ENCODE results near the gene ARHGAP6.

The ARHGAP6 gene

DNA sequence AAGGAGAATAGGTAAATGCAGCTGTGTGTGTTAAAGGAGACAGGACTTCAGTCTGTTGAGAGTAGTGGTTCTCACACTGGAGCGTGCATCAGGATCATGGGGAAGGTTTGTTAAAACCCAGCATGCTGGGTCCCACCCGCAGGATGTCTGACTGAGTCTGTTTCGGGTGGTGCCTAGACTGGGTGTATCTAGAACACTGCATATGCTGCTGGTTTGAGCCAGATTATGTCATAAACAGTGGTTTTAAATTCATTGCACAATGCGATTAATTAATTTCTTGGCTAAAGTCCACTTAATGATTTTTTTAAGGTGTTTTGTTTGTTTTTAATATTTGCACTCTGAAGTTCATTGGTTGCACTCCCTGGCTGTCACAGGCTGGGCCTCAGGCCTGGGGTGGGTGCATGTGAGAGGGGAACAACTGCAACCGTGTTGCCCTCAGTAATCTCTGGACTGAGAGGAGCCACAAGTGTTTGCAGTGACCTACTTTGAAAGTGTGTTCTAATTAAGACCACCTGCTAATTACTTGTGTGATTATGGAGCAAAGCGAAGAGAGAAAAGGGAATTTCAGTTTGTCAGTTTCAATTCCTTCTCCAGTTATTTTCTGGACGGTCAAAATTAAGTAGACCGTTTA, 546.3 kb downstream of the ARHGAP6 start:
- TF ChIP-seq, protein P1, sequence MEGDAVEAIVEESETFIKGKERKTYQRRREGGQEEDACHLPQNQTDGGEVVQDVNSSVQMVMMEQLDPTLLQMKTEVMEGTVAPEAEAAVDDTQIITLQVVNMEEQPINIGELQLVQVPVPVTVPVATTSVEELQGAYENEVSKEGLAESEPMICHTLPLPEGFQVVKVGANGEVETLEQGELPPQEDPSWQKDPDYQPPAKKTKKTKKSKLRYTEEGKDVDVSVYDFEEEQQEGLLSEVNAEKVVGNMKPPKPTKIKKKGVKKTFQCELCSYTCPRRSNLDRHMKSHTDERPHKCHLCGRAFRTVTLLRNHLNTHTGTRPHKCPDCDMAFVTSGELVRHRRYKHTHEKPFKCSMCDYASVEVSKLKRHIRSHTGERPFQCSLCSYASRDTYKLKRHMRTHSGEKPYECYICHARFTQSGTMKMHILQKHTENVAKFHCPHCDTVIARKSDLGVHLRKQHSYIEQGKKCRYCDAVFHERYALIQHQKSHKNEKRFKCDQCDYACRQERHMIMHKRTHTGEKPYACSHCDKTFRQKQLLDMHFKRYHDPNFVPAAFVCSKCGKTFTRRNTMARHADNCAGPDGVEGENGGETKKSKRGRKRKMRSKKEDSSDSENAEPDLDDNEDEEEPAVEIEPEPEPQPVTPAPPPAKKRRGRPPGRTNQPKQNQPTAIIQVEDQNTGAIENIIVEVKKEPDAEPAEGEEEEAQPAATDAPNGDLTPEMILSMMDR (conservative IDR thresholded peaks at IDR 0.05) = no peak
- no peak overlapping the region for H3K27ac ChIP-seq

DNA sequence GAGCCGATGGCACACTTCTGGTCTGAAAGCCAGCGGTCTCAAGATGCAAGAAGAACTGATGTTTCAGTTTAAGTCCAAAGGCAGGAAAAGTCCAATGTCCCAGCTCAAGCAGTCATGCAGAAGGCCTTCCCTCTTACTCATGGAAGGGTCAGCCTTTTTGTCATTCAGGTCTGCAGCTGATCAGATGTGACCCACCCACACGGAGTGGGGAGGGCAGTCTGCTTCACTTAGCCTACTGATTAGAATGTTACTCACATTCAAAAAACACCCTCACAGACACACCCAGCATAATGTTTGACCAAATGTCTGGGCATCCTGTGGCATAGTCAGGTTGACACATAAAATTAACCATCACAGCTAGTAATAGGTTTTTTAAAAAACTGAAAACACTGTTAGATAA, 548.0 kb downstream of the ARHGAP6 start:
- TF ChIP-seq, protein P1 (conservative IDR thresholded peaks at IDR 0.05) = no peak
- no peak overlapping the region for H3K27ac ChIP-seq

DNA sequence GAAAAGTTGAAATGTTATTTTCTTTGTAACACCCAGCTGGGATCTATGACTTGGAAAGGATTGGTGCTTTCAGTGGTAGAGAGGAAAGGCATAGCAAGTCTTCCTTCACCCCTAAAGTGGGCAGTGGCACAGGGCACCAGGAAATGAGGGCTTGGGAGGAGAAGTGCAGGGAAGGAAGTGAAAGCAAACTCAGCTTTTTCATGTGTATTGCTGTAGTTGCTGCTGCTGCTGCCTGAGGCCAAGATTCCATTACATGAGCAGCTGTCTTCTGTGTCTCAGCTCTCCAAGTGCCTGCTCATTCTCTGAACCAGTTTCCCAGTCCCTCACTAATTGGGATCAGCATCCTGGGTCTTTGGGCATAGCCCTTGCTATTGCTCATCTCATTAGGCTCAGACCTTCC, 552.0 kb downstream of the ARHGAP6 start:
- TF ChIP-seq, protein P1 (conservative IDR thresholded peaks at IDR 0.05) = no peak
- H3K27ac ChIP-seq = no peak overlapping the region

DNA sequence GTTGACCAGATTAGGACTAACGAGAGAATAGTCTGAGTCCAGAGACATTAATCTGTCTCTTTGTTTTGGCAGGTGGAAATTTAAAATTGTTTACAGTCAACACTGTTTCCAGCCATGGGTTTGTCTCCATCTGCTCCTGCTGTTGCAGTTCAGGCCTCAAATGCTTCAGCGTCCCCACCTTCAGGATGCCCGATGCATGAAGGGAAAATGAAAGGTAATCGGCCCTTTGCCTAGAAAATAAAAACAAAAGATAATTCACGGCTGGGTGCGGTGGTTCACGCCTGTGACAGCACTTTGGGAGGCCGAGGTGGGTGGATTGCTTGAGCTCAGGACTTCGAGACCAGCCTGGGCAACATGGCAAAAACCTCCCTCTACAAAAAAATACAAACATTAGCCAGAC, 553.8 kb downstream of the ARHGAP6 start:
- TF ChIP-seq, protein P1 (conservative IDR thresholded peaks at IDR 0.05) = no peak
- peak overlapping the region; percentile 72 for H3K27ac ChIP-seq

DNA sequence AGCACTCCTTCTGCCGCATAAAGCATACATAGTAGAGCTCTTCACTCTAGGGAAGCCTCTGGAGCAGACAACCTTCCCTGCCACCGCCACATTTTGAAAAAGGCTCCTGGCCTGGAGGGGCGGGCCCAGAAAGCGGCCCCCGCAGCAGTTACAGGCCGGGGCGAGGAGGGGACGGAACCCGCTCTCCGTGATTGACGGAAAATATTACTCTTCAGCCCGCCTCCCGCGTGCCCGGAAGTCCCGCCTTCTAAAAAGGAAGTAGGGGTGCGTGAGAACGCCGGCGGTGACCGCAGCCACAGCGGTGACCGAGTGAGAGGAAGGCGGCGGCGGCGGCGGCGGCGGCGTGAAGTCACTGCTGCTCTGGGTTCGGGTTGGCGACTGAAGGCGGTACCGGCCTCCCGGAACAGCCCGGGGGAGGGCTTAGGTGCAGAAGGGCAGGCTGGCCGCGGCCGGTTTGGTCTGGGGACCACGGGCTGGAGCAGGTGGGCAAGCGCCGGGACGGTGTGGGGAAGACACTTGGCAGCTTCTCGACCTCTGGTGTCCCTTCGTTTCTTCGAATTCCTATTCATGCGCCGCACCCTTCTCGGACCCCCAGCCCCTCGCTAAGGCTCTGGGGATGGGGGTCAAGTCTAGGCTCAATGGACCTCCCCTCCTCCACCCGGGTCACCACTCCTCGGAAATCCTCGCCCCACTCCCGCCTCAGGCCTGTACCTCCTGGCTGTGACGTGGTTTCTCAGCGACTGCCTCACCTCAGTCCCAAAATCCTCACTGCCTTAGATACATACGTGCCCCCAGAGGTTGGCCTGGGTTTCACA, 554.5 kb downstream of the ARHGAP6 start, which contains the start of gene HCCS:
HCCS (plus strand) TSS at position 296 of the 815 bp plus-strand sequence. CDS start 729 bp downstream, outside the sequence.
- H3K27ac ChIP-seq = peak within 1 kb of the TSS; percentile 72
- TF ChIP-seq, protein P1 (conservative IDR thresholded peaks at IDR 0.05) = no peak

DNA sequence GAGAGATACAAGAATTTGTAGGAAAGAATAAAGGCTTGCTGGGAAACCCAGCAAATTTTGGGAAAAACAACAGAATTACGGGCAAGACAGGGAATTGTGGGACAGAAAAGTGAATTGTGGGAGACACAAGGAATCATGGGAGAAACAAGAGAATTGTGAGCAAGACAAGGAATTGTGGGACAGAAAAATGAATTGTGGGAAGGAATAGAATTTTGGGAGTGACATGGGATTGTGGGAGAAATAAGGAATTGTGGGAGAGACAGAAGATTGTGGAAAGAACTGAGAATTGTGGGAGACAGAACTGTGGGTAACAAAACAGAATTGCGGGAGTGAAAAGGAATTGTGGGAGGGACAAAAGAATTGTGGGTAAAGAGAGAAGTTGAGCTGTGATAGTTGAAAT, 555.8 kb downstream of the ARHGAP6 start:
- no peak overlapping the region; the same call in 1 of the 2 replicates for H3K27ac ChIP-seq

More for the DNA sequence above, 555.8 kb downstream of the ARHGAP6 start:
- TF ChIP-seq, protein P1 (conservative IDR thresholded peaks at IDR 0.05) = no peak

Measured in VCaP (cell line).